Right renal cortex interstitium (tissue), 3 donors: ENCODE data around the gene CHRM5. TPM values are rescaled to one million over a fixed set of nuclear protein-coding genes. Genes with fewer than 3 reads are reported as not detected.
"Not testable (repeated sequence)": the region's sequence is repeated elsewhere in the genome, so short reads cannot be mapped to it uniquely, and the experiment has no call there.

Experiments
- DNase-seq, 3 donors: peaks; one replicate each; pipeline ENCODE4 v3.0.0-alpha.2; 2013; ENCODE audit warnings: low read depth in 3 of 3, low spot score in 2 of 3
- polyA plus RNA-seq, 3 donors: library from polyadenylated mRNA; unstranded; fragments of 120-200 nt; gene quantifications; one replicate each; pipeline ENCODE4 v1.2.1, GENCODE V29; 2013; ENCODE audit not compliant: insufficient read length in 3 of 3

CHRM5 gene
- polyA plus RNA-seq, 3 donors = 0.07 to 0.17 (median 0.15) TPM

- DNase-seq = no peak
Observed at GRCh38 chr15:33985751-33986150, 17.5 kb downstream of the CHRM5 start.

DNA sequence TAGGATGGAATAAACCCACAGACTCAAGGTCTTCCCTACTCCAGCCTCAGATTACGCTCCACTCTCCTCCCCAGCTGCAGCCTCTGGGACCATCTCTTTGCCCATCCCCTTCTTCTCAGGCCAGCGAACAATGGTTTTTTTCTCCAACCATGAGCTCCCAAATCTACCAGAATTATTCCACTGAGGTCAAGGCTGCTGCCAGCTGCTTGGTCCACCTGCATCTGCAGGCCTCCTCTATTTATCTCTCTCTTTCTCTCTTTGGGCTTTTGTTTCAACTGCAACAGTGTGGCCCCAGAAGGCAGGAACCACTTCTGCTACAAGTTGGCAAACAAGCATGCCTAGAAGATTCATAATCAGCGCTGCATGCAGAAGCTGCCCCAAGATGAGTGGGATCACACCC, 19.1 kb downstream of the CHRM5 start:
- no peak for DNase-seq

DNA sequence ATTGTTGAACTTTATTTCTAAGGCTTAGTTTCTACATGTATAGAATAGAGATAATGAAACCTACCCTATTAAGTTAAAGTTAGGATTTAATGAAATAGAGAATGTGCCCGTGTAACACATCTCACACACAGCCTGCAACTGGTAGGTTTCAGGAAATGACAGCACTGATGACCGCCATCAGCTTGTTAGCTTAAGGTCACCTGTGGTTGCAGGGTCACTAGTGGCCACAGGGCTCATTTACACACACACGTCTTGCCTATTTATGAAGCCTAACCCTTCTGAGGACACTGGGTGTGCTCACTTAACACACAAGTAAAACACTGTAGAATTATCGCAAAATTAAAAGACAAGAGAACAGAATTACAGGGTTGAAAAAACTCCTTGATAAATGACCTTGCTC, 20.1 kb downstream of the CHRM5 start:
- DNase-seq = no peak

DNA sequence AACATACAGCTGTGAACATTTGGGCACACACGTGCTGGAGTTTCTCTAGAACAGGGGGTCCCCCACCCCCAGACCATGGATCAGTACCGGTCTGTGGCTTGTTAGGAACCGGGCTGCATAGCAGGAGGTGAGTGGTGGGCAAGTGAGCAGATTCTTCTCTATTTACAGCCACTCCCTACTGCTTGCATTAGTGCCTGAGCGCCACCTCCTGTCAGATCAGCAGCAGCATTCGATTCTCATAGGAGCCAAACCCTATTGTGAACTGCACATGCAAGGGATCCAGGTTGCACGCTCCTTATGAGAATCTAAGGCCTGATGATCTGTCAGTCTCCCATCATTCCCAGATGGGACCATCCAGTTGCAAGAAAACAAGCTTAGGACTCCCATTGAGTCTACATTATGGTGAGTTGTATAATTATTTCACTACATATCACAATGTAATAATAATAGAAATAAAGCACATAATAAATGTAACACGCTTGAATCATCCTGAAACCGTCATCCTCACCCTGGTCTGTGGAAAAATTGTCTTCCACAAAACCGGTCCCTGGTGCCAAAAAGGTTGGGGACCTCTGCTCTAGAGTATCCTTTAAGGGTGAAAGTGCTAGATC, 25.8 kb downstream of the CHRM5 start:
- DNase-seq = no peak

GRCh38 chr15:33995666-33996065, 27.4 kb downstream of the CHRM5 start:
- DNase-seq = not testable (repeated sequence)

GRCh38 chr15:34001536-34001935, 33.2 kb downstream of the CHRM5 start:
- DNase-seq = no peak

- no peak for DNase-seq
Observed at GRCh38 chr15:34006381-34006780, 38.1 kb downstream of the CHRM5 start.

DNA sequence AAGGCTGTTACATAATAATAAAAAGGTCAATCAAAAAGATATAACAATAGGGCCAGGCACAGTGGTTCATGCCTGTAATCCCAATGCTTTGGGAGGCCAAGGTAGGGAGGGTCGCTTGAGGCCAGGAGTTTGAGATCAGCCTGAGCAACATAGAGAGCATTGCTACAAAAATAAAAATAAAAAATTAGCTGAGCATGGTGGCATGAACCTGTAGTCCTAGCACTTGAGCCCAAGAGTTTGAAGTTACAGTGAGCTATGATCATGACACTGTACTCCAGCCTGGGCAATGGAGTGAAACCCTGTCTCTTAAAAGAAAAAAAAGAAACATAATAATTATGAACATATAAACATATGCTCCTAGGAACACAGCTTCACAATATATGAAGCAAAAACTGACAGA, 41.4 kb downstream of the CHRM5 start:
- DNase-seq = no peak

DNA sequence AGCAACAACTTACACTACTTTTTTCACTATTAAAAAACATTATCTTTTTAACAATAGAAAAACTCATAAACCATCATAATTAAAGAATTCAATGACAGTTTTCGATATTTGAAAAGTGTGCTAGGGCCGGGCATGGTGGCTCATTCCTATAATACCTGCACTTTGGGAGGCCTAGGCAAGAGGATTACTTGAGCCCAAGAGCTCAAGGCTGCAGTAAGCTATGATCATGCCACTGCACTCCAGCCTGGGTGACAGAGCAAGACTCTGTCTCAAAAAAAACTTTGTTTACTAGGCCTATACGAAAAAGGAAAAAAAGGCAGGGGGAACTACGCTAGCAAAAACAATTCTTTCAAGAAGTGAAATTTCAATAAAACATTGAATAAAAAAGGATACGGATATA, 42.6 kb downstream of the CHRM5 start:
- DNase-seq = no peak

DNA sequence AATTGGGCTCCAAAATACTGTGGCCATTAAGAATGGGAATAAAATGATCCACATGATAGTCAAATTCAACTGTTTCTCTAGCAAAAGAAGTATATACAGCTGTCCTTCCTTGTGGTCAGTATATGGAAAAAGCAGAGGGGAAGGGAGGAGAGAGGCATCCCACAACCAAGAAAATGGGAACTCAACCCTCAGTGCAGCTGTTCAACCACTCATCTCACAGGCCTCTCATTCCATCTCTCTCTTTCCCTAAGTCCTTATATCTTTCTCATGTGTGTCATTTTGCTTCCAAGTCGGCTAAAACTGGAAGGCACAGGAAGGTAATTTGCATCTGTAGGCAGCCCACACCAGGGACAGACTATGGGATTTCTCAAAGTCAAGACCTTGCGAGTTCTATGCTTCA, 43.2 kb downstream of the CHRM5 start:
- DNase-seq = no peak

DNA sequence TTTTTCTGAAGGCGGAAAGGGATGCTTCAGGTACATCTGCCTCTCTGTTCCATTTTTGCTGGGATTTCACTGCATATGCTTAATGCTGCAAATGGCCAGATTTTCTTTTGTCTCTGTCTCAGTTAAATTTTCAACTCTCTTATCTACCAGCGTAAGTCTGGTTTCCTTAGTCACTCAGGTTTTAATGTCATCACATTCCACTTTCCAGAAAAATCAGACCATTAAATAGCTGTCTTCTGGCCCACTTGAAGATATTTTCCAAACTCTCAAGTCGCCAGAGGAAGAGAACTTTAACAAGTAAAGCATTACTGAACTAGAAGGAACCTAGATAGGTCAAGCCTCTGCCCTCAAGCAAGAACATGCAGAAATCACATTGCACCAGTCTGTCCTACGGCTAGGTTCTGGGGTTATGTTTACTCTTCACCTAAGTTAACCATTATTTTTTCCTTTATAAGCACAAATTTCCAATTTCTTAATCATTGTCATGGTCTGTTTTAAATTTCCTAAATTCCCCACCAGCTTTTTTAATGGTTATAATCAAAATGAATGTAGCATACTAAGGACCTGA, 44.2 kb downstream of the CHRM5 start:
- DNase-seq = no peak

GRCh38 chr15:34013746-34014145, 45.4 kb downstream of the CHRM5 start:
- no peak for DNase-seq

DNA sequence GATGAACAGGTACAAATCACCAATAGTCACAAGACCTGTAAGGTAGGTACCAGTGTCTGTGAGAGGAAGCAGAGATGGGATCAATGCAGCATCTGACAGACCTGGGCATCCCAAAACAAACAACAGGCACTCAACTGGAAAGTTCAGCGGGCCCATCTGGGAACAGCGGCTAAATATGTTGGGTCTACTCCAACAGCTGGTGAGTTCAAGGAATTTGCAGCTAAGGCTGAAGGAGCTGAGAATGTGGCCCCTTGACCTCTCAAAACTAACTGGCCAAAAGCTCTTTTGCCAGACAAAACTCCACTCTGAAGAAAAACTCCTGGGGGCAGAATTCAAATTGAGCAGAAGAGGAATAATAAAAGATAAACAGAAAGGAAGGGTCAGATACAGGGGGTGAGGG, 46.3 kb downstream of the CHRM5 start:
- DNase-seq = no peak

DNA sequence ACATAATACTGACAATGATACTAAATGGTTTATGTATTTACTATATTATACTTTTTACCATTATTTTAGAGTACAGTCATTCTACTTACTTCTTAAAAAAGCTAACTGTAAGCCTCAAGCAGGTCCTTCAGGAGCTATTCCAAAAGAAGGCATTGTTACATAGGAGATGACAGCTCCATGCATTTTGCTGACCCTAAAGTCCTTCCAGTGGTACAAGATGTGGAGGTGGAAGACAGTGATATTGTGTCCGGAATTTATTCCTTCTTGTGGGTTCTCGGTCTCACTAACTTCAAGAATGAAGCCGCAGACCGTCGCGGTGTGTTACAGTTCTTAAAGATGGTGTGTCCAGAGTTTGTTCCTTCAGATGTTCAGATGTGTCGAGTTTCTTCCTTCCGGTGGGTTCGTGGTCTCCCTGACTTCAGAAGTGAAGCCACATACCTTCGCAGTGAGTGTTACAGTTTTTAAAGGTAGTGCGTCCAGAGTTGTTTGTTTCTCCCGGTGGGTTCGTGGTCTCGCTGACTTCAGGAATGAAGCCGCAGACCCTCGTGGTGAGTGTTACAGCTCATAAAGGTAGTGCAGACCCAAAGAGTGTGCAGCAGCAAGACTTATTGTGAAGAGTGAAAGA, 49.8 kb downstream of the CHRM5 start:
- DNase-seq = no peak

- not testable (repeated sequence) for DNase-seq
Observed at GRCh38 chr15:34018738-34019137, 50.4 kb downstream of the CHRM5 start.

GRCh38 chr15:34019369-34019990, 51.2 kb downstream of the CHRM5 start:
- no peak for DNase-seq

GRCh38 chr15:34023907-34024306, 55.6 kb downstream of the CHRM5 start:
- no peak for DNase-seq

DNA sequence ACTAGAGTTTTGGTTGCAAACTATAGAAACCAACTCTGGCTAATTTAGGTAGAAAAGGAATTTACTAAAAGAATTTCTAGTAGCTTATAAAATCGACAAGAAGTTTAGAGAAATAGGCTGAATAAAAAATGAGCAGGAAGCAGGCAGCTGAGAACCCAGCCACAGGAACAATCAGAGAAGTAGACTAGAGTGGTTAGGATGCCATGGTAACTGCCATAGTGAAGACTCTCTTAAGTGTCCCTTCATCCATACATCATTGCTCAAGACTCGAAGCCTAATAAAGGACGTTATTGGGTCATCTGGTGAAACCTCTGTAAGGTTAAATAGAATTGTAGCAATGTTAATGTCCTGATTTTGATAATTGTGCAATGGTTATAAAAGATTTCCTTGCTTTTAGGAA, 57.0 kb downstream of the CHRM5 start:
- DNase-seq = no peak

DNA sequence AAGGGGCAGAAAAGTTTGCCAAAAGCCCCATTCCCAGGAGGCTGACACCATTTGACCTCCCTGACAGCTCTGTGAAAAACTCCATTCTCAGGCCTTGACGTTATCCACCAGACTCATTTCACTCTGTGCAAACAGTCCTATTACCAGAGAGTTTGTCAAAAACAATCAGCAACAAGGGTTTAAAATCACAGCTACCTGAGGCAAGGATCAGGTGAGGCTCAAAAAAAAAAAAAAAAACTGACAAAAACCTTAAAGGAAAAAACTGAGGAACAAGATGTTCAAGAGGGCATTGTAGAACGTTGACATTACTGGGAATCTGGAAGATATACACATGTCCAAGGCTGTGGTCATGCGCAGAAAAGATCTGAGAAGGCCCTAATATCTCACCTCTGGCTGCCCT, 59.3 kb downstream of the CHRM5 start:
- no peak for DNase-seq

DNA sequence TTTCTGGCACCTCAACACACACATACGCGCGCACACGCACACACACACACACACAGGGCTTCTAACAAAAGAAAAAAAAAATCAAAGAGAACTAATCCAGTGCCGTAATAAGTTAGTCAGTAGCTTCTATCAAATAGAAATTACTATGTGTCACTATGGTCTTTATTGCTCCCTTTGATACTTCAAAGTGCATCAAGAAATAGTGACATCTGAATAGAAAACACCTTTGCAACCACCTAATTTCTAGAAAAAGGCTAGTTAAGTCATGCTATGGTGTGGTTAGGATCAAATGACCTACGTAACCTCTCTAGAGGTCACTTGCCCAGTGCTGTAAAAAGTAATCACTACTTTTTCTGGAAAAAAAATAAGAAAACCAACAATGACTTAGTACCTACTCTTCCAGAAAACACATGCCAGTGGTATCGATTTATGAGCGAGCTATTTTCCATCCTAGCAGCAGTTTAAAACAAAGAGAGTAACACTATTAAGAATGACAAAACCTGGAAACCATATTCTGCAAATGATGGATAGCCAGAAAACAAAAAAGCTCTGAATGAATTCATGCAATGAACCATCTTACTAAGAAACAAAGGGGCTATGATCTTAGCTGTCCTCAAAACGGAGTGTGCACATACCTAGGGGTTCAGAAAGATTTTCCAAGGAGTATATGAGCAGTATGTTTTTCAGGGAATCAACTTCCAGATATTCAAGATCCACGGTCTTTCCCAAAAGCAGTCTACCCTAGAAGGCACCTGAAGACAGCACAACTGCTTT, 63.9 kb downstream of the CHRM5 start:
- DNase-seq = no peak
